IPS-18c (cell line): ENCODE measurements around the gene KRCC1.
"Not testable (repeated sequence)": the region's sequence is repeated elsewhere in the genome, so short reads cannot be mapped to it uniquely, and the experiment has no call there.

Experiments
- H3K4me3 ChIP-seq: 2 replicates; pipeline ENCODE4 v1.7.0; 2013; ENCODE audit warnings: low read depth, mild to moderate bottlenecking, low read length, moderate library complexity; ENCODE audit not compliant: insufficient read depth
- H3K9me3 ChIP-seq: one replicate; pipeline ENCODE4 v1.6.1; 2013; ENCODE audit warnings: mild to moderate bottlenecking, low read length, moderate library complexity; ENCODE audit not compliant: control insufficient read depth, insufficient read depth

The KRCC1 gene

DNA sequence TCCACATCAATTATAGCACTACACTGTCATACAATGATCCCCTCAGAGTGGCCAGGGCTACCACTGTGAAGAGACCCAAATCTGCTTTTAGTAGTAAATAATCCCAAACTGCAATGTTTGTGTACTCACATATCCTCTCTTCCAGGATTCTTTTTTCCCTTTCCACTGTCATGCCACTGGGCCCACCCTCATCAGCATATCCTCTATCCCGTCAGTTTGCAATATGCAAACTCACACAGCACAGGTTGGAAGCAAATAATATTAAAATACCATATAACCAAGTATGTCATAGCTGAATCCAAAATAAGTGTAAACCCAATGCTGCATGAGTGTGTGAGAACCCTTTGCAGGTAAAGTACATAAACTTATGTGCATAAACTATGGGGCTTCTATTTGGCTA lies 68.1 kb downstream of the KRCC1 start:
- H3K4me3 ChIP-seq, H3K9me3 ChIP-seq: not testable (repeated sequence)

DNA sequence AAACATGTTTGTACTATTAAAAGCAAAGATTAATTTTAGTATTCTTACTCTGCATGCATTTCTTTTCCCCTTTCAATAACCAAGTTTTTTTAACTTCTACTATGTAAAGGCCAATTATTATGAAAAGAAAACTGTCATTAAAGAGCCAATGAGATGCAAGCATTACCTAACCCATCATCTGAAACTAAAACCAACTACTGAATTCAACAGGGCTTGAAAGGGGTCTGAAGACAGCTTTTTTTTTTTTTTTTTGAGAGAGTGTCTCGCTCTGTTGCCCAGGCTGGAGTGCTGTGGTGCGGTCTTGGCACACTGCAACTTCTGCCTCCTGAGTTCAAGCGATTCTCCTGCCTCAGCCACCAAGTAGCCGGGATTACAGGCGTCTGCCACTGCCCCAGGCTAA lies 69.7 kb downstream of the KRCC1 start:
- H3K9me3 ChIP-seq, H3K4me3 ChIP-seq: not testable (repeated sequence)

- not testable (repeated sequence) for H3K4me3 ChIP-seq, H3K9me3 ChIP-seq
Measured at GRCh38 chr2:87981182-87981581, 74.4 kb downstream of the KRCC1 start.
